GM19023 (cell line): ENCODE data around the gene TTC39C.
"Not testable (repeated sequence)": the region's sequence is repeated elsewhere in the genome, so short reads cannot be mapped to it uniquely, and the experiment has no call there.

ENCODE experiments used
- ATAC-seq: cut with Tn5 transposase; IDR thresholded peaks from one replicate; pipeline ENCODE4 v1.9.1; 2021; ENCODE audit warnings: mild to moderate bottlenecking, moderate library complexity; ENCODE audit not compliant: unreplicated experiment

TTC39C gene

GRCh38 chr18:24120676-24121075 lies 106.1 kb downstream of the TTC39C start:
- no peak for ATAC-seq

DNA sequence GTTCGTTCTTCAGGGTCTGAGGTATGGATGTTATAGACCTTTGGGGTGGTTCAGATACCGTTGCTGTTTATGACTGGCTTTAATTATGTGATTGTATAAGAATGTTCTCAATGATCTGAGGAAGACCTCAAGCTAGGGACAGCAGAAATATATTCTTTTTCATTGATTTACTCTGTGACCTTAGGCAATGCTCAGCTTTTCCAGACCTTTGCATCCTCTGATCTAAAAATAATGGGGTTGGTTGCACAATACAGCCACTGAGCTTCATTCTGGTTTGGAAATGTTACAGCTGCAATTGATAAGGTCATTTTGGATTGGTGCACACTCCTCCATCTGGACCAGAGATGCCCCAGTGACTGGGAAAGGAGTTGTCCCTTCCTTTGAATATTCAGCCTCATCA lies 107.1 kb downstream of the TTC39C start:
- no peak for ATAC-seq

- ATAC-seq, result no peak
These were observed 111.8 kb downstream of the TTC39C start for GRCh38 chr18:24126155-24126961.

- no peak for ATAC-seq
These were observed 113.2 kb downstream of the TTC39C start for GRCh38 chr18:24127735-24128134.

- no peak for ATAC-seq
These were observed 114.1 kb downstream of the TTC39C start for GRCh38 chr18:24128700-24129099.

DNA sequence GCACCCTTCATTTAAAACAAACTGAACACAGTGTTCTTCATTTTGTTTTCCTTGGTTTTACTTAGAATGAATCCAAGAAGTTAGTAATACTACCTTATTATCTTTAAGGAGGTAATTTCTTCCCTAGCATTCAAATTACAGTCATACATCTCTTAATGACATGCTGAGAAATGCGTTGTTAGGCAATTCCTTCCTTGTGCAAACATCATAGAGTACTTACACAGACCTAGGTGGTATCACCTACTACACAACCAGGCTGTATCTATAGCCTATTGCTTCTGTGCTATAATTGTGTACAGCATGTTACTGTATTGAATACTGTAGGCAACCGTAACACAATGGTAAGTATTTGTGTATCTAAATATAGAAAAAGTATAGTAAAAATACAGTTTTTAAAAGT lies 115.9 kb downstream of the TTC39C start:
- ATAC-seq, result no peak

DNA sequence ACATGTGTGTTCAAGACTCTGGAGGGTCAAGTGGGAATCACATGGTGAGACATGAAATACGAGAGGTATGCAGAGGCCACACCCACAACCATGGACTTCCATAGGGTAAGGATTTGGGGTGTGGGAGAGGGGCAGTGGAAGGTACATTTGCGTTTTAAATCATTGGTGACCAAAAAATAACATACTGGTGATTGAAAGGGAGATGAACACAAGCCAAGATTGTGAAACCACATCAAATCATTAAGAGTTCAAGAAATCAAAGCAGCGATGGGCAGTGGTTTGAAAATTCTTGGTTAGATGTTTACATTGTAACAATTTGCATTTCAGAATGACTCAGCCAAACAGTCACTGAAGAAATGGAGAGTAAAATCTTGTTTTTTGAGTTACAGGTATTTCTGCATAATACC lies 122.4 kb downstream of the TTC39C start:
- no peak for ATAC-seq

GRCh38 chr18:24138409-24138788 lies 123.8 kb downstream of the TTC39C start:
- ATAC-seq, result no peak

DNA sequence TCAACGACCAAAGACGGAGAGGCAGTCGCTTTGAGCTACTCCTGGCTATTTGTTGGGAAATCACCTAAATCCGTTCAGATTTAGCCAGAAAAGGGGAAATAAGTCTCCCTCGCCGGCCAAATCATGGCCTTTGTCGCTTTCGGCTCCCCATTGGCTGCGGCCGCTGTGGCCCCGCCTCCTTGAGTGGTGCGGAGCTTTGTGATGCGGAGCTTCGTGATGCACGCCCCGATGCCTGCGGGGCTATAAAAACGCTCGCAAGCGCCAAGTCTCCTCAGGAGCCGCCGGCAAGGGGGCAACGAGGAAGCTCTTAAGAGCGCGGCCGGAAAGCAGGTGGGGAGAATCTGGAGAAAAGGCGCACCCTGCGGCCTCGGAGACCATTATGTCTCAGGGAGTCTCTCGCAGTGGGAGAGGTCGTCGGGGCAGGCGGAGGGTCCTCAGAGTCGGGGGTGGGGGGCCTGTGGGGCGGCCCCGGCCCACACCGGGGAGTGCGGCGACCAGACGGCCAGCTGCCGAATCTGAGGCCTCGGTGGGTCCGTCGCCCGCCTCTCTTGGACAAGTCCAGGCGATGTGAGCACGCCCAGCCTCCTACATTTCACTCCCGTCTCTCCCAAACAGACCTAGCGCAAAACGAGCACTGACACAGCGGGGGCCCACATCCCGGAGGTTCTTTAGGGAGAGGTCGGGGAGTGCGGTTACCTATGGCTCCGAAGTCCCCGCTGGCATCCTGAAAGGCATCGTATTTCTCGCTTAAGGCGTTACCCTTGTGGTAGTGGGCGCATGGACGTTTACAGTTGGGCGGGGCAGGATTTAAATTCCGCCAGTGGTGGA lies 124.4 kb downstream of the TTC39C start, which contains the start of gene CABYR:
CABYR (plus strand) TSS at position 274 of the 828 bp plus-strand sequence. CDS start 4,053 bp downstream, outside the sequence.
- peak; percentile 92 for ATAC-seq

DNA sequence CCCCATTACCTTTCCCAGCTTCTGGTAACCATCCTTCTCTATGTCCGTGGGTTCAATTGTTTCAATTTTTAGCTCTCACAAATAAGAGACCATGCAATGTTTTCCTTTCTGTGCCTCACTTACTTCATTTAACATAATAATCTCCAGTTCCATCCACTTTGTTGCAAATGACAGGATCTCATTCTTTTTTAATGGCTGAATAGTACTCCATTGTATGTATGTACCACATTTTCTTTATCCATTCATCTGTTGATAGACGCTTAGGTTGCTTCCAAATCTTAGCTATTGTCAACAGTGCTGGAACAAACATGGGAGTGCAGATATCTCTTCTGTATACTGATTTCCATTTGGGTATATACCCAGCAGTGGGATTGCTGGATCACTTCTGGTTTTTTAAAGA lies 126.1 kb downstream of the TTC39C start:
- no peak for ATAC-seq

- no peak for ATAC-seq
These were observed 127.8 kb downstream of the TTC39C start for GRCh38 chr18:24142376-24142775.

DNA sequence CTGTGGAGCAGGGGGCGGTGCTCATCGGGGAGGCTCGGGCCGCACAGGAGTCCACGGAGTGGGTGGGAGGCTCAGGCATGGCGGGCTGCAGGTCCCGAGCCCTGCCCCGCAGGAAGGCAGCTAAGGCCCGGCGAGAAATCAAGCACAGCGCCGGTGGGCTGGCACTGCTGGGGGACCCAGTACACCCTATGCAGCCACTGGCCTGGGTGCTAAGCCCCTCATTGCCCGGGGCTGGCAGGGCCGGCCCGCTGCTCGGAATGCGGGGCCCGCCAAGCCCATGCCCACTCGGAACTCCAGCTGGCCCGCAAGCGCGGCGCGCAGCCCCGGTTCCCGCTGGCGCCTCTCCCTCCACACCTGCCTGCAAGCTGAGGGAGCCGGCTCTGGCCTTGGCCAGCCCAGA lies 135.0 kb downstream of the TTC39C start:
- ATAC-seq, result not testable (repeated sequence)

DNA sequence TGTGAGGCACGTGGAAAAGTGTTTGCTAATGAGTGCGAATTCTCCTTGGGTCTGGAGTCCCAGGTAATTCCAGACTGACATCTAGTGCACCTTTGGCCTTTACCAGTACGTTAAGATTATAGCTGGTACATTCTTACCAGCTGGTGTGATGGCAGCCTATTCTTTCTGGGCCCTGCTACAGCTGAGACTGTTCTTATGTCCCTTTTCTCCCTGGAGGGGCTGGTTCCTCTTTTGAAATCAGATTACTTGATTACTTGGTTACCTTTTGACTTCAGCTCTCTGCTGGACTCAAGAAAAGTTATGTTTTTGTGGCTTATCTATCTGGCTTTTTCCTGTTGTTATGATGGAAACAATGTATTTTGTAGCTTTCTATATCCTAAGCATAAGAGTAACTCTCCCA lies 138.8 kb downstream of the TTC39C start:
- ATAC-seq, result no peak

GRCh38 chr18:24157855-24158254 lies 143.3 kb downstream of the TTC39C start:
- ATAC-seq, result no peak

GRCh38 chr18:24160086-24160485 lies 145.5 kb downstream of the TTC39C start:
- no peak for ATAC-seq

GRCh38 chr18:24161304-24161703 lies 146.8 kb downstream of the TTC39C start:
- ATAC-seq, result no peak

DNA sequence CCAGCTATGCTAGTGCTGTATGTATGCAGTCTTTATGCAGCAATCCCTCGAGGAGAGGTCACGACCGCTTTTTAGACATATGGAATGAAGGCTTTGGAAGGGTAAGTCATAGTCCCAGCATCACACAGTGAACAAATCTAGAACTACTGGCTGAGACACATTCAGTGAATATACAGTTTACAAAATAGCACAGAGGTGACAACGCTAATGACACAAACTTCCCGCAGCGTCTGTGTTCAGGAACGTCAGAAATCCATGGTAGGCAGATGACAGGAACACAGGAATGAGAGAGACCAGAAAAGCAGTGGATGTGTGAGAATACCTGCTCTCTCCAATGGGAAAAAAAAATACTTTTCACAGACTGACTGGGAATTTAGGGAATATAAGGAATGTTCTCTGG lies 153.9 kb downstream of the TTC39C start:
- no peak for ATAC-seq

- ATAC-seq, result no peak
These were observed 155.8 kb downstream of the TTC39C start for GRCh38 chr18:24170360-24170759.

- no peak for ATAC-seq
These were observed 159.4 kb downstream of the TTC39C start for GRCh38 chr18:24173997-24174396.

GRCh38 chr18:24176727-24177416 lies 162.3 kb downstream of the TTC39C start:
- ATAC-seq, result peak; percentile 90

- ATAC-seq, result no peak
These were observed 163.1 kb downstream of the TTC39C start for GRCh38 chr18:24177499-24178133.
